Lower leg skin (tissue), 4 donors: Measurements from ENCODE around the gene FEZ2. TPM values are rescaled to one million over a fixed set of nuclear protein-coding genes. Genes with fewer than 3 reads are reported as not detected.

Source experiments
- DNase-seq, 2 donors: peaks; one replicate each; pipeline ENCODE4 v3.0.0-alpha.2; 2019; ENCODE audit warnings: low spot score in 2 of 2
- H3K4me3 ChIP-seq: fragments of 200-600 bp; sonication (generic); 2 replicates; pipeline ENCODE4 v1.5.1; 2017; ENCODE audit warnings: mild to moderate bottlenecking, low read depth; ENCODE audit not compliant: poor library complexity, severe bottlenecking
- CTCF ChIP-seq, 3 donors: fragments of 450-650 bp; IDR thresholded peaks; one replicate each; pipeline ENCODE4 v1.5.1; 2016; ENCODE audit warnings: antibody characterized with exemption in 3 of 3, mild to moderate bottlenecking in 3 of 3, moderate library complexity in 2 of 3
- POLR2A ChIP-seq, 2 donors: fragments of 450-650 bp; IDR thresholded peaks; one replicate each; pipeline ENCODE4 v1.6.1; 2016 to 2017; ENCODE audit warnings: antibody characterized with exemption in 2 of 2, mild to moderate bottlenecking in 1 of 2, moderate library complexity in 1 of 2
- WGBS, 2 donors: methylation state at CpG; one replicate each; pipeline ENCODE4 v1.1.5; 2018; 5-methylcytosine and 5-hydroxymethylcytosine counted together
- intact Hi-C: fragments of 100-400 bp; cut with DNase I; formaldehyde crosslinking; loops from one replicate; pipeline ENCODE4 v1.15.0; 2023; ENCODE audit warnings: low total_unique reads
- total RNA-seq, 4 donors: library from RNA; depleted of rRNA; stranded (reverse); fragments of >200 nt; gene quantifications; one replicate each; pipeline ENCODE4 v1.1.0, GENCODE V29; 2016

Gene FEZ2
- total RNA-seq, 4 donors from 2014 or later = 8.1 to 24.0 (median 19.0) TPM

GRCh38 chr2:36569267-36569856 is 28.6 kb downstream of the FEZ2 start:
- no peak for DNase-seq
- TF ChIP-seq CTCF (IDR thresholded peaks at IDR 0.05) (no peak), POLR2A (IDR thresholded peaks at IDR 0.05) (no peak)
- 76 to 86% methylated on average over 3 of the region's 3 CpGs for WGBS, 2 donors
- intact Hi-C loops = no loop called here
- no peak overlapping the region for H3K4me3 ChIP-seq

GRCh38 chr2:36568516-36569246 is 29.3 kb downstream of the FEZ2 start:
- H3K4me3 ChIP-seq = no peak overlapping the region
- 75 to 80% methylated on average over 6 of the region's 6 CpGs for WGBS, 2 donors
- intact Hi-C loops = no loop called here
- DNase-seq = no peak
- TF ChIP-seq CTCF (IDR thresholded peaks at IDR 0.05) (no peak), POLR2A (IDR thresholded peaks at IDR 0.05) (no peak)

GRCh38 chr2:36567711-36568408 is 30.1 kb downstream of the FEZ2 start:
- 93 to 95% methylated on average over 6 of the region's 6 CpGs for whole genome bisulfite sequencing, 2 donors
- TF ChIP-seq POLR2A (IDR thresholded peaks at IDR 0.05) (no peak), CTCF (IDR thresholded peaks at IDR 0.05) (no peak)
- H3K4me3 ChIP-seq = no peak overlapping the region
- intact Hi-C loops = no loop called here
- no peak for DNase-seq

GRCh38 chr2:36566887-36567286 is 31.1 kb downstream of the FEZ2 start:
- WGBS, 2 donors = 95 to 96% methylated on average over 4 of the region's 4 CpGs

GRCh38 chr2:36565712-36566111 is 32.3 kb downstream of the FEZ2 start:
- H3K4me3 ChIP-seq = no peak overlapping the region
- intact Hi-C loops = no loop called here
- TF ChIP-seq CTCF (IDR thresholded peaks at IDR 0.05) = no peak
- no peak for TF ChIP-seq POLR2A (IDR thresholded peaks at IDR 0.05)
- DNase-seq = no peak
- WGBS, 2 donors = 80 to 91% methylated on average over 4 of the region's 4 CpGs

More at GRCh38 chr2:36566887-36567286, 31.1 kb downstream of the FEZ2 start:
- TF ChIP-seq POLR2A (IDR thresholded peaks at IDR 0.05) = no peak
- no peak for TF ChIP-seq CTCF (IDR thresholded peaks at IDR 0.05)
- intact Hi-C loops = no loop called here
- no peak overlapping the region for H3K4me3 ChIP-seq
- no peak for DNase-seq
